GM21447 (cell line): Measurements from ENCODE around the gene ZNF117.
"Not testable (repeated sequence)": the region's sequence is repeated elsewhere in the genome, so short reads cannot be mapped to it uniquely, and the experiment has no call there.

Experiments used
- ATAC-seq: cut with Tn5 transposase; IDR thresholded peaks from one replicate; pipeline ENCODE4 v1.9.1; 2021; ENCODE audit not compliant: unreplicated experiment

The ZNF117 gene

DNA sequence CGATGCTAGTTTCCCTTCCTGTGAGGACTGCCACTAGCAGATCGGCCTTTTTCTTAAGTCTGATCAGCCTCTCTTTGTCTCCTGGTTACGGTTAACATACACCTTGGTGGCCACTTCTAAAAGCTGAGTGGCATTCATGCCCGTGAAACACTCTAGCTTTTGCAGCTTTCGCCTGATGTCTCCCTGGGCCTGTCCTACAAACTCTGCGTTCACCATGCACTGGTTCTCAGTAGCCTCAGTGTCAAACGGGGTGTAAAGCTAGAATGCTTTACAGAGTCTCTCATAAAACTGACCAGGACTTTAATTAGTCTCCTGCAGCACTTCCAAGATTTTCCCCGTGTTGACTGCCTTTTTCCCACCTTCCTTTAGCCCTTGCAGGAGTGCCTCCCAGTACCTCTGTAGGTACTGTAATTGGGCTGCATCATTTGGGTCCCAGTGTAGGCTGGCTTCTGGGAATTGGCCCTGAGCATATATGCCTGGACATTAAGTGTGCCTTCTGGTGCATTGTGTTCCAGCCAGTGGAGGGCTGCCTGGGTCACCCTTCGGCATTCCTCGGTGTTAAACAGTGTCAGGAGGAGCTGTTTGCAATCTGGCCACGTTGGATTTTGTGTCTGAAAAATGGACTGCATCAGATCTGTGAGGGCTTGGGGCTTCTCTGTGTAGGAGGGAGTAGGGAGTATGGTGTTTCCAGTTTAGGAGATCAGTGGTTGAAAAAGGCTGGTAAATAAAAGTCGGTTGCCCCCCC, 6.5 kb upstream of the ZNF117 start:
- no peak for ATAC-seq

DNA sequence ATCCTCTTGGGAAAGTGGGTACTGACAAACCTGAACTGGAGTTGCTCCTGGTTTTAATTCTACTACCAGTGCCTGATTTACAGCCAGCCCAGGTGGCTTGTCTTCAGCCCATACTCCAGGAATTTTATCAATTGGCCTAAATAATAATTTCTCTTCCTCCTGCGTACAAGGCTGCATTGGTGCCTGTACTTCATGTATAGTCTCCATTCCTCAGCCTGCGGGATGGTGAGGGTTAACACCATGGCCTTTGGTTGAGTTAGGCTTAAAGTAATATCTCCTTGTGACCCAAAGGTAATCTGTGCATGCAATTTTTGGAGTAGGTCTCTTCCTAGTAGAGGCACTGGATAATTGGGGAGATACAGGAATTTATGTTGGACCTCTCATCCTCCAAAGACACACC, 5.5 kb upstream of the ZNF117 start:
- ATAC-seq, result no peak

DNA sequence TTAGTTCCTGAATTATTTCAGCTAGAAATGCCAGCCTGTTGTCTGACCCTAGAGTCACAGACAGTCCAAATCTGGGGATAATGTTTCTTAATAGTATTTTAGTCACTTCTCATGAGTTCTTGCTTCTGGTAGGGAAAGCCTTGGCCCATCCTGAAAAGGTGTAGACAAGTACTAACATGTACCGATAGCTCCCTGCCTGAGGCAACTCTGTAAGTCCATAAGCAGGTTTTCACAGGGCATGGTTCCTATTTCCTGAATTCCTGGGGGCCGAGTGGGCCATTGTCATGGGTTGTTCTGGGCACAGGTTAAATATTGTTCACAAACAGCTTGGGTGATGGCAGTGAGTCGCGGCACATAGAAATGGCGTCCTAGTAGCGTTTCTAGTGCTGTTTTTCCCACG, 3.1 kb upstream of the ZNF117 start:
- ATAC-seq, result no peak

DNA sequence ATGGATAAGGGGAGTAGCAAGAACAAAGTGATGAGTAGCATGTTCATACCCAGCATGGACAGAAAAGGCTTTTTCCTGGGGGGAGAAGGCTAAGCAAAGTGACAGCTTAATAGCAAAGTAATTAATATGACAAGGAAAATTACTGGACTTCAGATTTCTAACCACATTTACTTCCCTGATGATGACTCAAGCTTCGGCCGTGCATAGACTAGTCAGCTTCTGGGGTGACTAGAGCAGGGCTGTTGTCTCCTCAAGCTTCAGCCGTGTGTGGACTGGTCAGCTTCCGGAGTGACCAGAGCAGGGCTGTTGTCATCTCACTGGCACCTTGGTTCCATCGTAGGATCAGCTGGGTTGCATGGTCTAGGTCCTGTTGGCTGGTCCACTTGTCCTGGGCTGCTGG, 2.1 kb upstream of the ZNF117 start:
- no peak for ATAC-seq

DNA sequence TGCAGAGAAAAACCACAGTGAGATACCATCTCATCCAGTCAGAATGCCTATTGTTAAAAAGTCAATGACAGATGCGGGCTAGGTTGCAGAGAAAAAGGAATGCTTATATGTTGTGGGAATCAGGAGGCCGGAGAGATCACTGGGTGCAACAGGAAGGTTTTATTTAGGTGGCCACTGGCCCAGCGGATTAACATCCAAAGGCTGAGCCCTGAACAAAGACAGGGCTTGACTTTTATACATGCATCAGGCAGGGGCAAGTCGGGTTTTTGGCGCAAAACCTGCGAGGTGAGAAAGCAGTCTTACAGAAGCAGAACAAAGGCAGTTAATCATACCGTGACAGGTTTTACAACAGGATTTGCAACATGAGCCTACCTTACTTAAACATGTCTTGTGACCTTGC, 620 bp downstream of the ZNF117 start:
- no peak for ATAC-seq

DNA sequence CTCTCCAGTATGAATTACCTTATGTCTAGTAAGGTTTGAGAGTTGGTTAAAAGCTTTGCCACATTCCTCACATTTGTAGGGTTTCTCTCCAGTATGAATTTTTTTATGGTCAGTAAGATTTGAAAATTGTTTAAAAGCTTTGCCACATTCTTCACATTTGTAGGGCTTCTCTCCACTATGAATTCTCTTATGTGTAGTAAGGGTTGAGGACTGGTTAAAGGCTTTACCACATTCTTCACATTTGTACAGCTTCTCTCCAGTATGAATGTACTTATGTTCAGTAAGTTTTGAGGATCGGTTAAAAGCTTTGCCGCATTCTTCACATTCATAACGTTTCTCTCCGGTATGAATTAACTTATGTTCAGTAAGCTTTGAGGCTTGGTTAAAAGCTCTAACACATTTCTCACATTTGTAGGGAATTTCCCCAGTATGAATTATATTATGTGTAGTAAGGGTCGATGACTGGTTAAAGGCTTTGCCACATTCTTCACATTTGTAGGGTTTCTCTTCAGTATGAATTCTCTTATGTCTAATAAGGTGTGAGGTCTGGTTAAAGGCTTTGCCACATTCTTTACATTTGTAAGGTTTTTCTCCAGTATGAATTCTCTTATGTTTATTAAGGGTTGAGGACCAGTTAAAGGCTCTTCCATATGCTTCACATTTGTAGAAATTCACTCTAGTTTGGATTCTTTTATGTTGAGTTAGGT, 12.2 kb downstream of the ZNF117 start:
- no peak for ATAC-seq

DNA sequence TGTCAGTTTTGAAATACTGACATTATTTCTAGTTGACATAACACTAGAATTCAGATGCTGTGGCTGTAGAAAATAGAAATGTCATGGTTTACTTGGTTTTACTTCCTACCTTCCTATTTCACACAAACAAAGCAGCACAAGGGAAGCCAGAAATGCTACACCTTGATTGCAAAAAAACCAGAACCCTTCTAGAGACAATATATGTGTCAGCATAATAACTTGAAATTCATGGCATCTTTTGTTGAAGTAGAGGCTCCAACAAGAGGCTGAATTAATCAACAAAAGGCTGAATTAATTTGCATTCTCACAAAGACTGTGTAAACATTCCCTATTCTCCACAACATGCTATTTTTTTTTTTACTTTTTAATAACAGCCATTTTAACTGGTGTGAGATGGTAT, 25.2 kb downstream of the ZNF117 start:
- no peak for ATAC-seq

DNA sequence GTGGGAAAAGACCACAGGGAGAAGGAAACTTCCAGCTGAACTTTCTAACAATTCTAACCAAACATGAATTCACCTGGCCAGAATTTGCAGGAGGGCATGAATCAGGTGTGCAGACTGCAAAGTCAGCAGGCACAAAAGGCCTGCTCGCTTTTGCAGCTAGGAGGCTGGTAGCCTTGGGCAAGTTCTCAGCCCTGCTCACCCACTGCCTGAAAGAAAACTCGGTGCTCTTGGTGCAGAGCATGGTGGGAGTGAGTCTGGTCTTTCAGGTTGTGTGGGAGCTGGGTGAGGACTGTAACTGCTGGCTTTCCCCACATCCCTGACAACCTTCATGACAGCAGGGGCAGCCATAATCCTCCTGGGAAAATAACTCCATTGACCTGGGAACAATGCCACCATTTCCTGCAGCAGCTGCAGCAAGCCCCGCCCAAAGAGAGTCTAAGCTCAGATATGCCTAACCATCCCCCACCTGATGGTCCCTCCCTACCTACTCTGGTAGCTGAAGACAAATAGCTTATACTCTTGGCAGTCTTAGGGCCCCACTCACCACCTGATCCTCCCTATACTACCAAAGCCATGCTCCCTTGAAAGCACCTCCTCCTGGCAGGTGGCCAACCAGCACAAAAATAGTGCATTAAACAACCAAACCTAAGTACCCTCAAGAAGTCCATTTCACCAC, 31.6 kb downstream of the ZNF117 start:
- ATAC-seq, result no peak

DNA sequence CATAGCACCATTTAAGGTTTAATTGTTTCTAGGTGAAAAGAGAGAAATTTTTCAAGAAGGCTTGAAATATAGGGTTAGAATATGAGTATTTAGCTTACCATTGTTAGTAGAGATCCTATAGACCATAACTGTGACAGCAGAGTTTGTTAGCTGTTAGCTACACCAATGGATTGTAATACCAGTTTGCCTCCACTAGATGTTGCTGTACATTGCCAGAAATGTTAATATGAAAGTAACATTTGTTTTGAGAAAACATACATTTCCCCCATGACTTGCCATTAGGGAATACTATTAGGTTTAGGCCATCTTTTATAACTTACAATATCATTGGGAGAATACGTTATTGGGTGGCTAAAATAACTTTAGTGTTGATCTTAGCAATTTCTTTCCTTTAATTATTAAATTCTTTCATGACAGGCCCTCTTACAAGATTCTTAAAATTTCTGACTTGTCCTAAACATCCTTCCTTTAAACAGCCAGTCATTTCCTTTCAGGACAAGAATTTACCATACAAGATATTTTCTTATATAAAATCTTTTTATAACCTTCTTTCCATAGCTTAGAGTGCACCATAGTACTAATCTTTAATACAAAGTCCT, 39.5 kb downstream of the ZNF117 start:
- ATAC-seq, result no peak

DNA sequence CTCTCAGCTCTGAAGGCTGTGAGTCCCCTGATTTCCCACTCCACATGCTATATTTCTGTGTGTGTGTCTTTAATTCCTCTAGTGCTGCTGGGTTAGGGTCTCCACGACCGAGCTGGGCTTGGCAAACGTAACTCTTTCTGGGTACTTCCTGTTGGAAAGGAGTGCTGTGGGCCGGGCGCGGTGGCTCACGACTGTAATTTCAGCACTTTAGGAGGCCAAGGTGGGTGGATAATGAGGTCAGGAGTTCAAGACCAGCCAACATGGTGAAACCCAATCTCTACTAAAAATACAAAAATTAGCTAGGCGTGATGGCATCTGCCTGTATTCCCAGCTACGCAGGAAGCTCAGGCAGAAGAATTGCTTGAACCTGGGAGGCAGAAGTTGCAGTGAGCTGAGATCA, 40.2 kb downstream of the ZNF117 start:
- ATAC-seq, result not testable (repeated sequence)

DNA sequence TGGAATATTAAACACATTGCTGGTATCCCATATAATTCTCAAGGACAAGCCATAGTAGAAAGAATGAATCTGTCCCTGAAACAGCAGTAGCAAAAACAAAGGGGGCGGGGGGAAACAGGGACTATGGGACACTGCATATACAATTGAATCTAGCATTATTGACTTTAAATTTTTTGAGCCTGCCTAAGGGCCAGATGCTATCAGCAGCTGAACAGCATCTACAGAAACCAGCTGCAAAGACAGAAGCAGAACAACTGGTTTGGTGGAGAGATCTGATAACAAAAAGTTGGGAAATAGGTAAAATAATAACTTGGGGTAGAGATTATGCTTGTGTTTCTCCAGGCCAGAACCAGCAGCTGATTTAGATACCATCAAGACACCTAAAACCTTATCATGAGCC, 42.1 kb downstream of the ZNF117 start:
- ATAC-seq, result not testable (repeated sequence)

DNA sequence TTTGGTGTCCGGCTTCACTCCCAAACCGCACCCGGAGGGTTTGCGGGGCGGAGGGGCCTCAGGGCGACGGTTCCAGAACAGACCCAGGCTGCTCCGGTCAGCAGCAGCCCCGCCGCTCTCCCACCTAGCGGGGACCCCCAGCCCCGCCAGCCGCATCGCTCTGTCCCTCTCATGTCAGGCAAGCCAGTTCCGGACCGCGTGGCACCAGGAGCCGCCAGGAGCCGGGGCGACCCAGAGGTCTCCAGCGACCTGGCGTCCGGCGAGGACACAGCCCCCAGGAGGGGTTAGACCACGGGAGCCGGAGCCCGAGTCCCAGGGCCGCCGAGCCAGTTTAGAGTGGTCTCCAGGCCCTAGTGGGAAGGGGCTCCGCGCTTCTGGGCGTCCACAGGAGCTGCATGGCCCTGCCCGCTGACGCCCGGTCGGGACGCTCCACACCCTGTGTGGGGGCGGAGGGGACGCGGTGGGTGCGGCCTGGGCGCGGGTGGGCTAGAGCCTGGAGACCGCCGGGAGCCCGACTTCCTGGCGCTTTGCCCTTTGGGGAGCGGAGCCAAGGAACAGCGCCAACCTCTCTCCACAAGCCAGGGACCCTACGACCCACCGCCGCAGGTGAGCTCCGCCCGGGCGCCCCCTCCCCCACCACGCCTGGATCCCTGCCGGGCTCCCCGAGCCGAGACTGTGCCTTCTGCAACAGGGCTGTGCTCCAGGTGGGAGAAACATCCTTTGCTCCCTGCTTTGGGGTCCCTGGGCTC, 43.4 kb downstream of the ZNF117 start:
- ATAC-seq, result no peak

DNA sequence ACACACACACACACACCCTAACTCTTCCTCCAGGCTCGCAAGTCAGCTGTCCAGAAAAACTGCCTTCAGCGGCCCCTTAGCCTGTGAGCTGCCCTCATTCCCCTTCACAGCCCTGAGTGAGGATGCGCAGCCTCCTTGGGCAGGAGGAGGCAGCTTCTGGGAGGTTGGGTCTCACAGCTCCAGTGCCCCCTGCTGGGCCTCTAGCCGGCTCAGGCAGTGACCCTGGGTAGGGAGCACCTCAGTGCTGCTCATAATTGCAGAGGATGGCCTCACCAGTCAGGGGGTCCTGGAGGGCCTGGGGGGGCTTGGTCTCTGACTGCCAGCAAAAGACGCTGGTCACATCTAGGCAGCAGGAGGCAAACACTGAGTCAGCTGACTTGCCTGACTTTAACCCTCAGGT, 44.1 kb downstream of the ZNF117 start:
- ATAC-seq, result no peak

DNA sequence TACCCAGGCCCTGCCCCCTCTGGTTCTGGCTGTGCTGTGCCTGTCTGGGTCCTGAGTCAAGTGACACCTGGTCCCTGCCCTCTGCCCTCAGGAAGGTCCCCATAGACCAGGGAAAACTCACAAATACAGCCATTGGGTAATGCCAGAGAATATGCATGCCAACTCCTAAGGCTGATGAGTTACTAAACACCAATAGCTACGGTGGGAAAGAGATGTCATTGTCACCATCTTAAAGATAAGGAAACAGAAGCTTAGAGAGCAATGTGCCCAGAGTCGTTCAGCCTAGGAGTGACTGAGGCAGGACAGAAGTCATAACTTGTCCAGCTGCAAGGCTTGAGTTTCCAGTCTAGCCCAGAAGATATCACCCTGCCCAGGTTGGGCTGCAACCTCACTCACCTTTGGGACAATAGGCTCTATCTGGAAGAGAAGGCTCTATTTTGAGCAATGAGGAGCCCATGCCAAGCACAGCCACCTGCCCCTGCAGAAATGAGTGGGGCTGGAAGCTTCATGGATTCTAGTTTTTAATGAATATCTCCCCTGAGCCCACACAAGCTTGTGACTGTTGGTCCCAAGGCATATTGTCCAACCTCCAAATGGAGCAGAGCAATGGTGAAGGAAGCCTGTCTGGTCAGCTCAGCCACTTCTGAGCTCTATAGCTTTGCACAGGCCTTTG, 45.2 kb downstream of the ZNF117 start:
- no peak for ATAC-seq

DNA sequence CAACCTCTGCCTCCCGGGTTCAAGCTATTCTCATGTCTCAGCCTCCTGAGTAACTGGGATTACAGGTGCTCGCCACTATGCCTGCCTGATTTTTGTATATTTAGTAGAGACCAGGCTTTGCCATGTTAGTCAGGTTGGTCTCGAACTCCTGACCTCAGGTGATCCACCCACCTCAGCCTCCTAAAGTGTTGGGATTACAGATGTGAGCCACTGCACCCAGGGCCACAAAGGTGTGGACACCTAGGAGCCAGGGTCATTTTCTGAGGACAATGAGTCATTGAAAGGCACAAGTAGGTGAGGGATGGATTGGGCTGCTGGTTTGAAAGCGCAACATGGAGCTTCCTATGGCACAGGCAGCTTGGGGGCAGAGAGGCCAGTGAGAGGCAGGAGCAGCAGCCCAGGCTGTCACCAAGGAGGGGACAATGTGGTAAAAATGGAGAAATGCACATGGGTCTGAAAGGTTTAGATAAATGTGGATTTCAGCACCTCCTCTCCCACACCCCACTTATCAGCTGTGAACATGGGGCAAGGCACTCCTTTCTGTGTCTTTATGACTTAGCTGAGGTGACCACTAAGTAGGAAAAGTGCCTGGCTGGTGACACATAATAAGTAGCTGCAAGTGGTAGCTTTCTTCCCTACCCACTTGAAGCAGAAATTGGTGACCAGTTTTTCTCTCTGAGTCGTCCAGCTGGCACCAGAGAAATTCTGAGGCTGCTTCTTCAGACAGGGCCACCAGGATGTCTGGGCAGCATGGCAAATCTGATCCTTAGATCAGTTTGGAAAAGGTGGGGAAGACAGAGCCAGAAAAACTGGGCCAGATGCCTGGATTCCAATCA, 46.0 kb downstream of the ZNF117 start:
- not testable (repeated sequence) for ATAC-seq

DNA sequence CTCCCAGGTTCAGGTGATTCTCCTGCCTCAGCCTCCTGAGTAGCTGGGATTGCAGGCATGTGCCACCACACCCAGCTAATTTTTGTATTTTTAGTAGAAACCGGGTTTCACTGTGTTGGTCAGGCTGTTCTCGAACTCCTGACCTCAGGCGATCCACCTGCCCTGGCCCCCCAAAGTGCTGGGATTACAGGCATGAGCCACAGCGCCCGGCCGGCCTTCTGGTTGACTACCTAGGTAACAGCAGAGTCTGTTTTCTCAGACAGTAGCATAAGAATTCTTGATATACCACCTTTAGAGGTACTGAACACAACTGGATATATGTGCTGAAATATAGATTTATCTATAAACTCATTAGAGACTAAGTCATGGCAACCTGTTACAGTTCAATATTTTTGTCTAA, 50.8 kb downstream of the ZNF117 start:
- not testable (repeated sequence) for ATAC-seq

DNA sequence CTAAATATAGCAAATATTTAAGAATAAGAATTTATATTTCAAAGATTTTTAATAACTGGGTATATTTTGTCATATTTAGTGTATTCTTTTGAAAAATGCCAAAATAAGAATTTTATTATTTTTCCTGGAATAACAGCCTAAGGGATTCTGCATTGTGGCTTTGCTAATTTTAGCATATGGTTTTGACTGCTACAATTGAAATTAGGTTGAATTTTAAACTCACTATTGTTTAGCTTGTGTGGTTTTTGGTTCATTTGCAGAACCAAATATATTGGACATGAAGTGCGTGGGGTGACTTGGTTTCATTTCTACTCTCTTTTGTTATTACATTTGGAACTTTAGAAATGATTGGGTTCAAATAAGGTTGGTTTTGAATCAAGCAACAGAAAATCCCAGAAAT, 52.3 kb downstream of the ZNF117 start:
- ATAC-seq, result no peak

DNA sequence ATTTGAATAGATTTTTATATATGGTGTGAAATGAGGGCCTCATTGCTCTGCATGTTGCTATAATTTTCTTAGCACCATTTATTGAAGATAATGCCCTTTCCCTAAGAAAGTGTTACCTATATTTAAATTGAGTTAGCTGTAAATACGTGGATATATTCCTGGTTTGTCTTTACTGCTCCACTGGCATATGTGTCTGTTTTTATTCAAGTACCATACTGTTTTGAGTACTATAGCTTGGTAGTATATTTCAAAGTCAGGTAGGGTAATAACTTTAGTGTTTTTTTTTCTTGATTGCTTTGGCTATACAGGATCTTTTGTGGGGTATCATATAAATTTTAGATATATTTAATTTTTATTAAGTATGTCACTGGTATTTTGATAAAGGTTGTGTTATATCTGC, 56.4 kb downstream of the ZNF117 start:
- ATAC-seq, result no peak
